IPS-15b (cell line): Measurements from ENCODE around the gene PRODH.
"Not testable (repeated sequence)": the region's sequence is repeated elsewhere in the genome, so short reads cannot be mapped to it uniquely, and the experiment has no call there.

Experiments used
- H3K27me3 ChIP-seq: one replicate; pipeline ENCODE4 v1.6.1; 2013; ENCODE audit warnings: low read length; ENCODE audit not compliant: control insufficient read depth, insufficient read depth
- H3K36me3 ChIP-seq: one replicate; pipeline ENCODE4 v1.6.1; 2013; ENCODE audit warnings: low read length; ENCODE audit not compliant: control insufficient read depth, insufficient read depth
- H3K4me1 ChIP-seq: one replicate; pipeline ENCODE4 v1.6.1; 2013; ENCODE audit warnings: mild to moderate bottlenecking, low read length; ENCODE audit not compliant: control insufficient read depth, insufficient read depth
- H3K4me3 ChIP-seq: one replicate; pipeline ENCODE4 v1.5.1; 2013; ENCODE audit warnings: low read depth, low read length
- H3K9ac ChIP-seq: one replicate; pipeline ENCODE4 v1.6.1; 2013; ENCODE audit warnings: low read depth, mild to moderate bottlenecking, low read length
- H3K9me3 ChIP-seq: one replicate; pipeline ENCODE4 v1.6.1; 2013; ENCODE audit warnings: mild to moderate bottlenecking, low read length; ENCODE audit not compliant: control insufficient read depth, insufficient read depth

PRODH gene

GRCh38 chr22:18938691-18939090, 2.6 kb upstream of the PRODH start:
- H3K27me3 ChIP-seq, H3K4me3 ChIP-seq, H3K36me3 ChIP-seq, H3K4me1 ChIP-seq, H3K9me3 ChIP-seq, H3K9ac ChIP-seq: not testable (repeated sequence)

DNA sequence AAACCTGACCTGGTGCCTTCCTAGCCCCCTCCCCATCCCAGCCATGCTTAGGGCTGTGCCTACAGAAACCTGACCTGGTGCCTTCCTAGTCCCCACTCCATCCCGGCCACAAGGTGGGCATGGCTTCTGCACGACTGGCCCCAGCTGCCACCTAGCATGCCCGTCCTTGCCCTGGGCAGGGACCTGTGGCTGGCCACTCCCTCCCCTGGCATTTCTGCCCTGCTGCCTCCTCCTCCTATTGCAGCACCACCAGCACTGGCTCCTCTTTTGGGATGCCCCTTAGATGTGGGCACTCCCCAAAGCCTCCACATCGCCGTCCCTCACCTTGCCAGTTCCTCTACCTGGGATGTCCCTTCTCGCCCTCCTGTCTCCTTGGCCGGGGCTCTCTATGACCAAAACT, 1.4 kb downstream of the PRODH start:
- not testable (repeated sequence) for H3K9me3 ChIP-seq, H3K36me3 ChIP-seq, H3K4me1 ChIP-seq, H3K4me3 ChIP-seq, H3K27me3 ChIP-seq, H3K9ac ChIP-seq

DNA sequence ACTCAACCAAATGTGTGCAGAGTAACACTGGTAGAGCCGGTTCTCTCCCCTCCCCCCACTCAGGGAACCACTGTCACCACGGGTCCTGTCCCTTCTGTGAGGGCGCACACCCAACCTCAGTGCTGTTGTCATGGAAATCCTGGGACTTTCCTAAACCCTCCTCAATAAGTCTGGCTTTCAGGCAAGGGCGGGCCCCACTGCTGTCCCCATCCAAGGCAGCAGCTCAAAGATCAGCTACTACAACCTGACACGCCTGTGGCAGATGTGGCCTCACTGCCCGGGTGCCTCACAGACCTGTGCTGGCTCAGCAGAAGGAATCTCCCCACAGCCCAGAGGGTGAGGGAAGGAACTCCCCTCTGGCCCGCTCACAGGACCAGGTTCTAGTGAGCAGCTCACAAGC, 2.2 kb downstream of the PRODH start:
- no peaks in the 10 kb centered on the region for H3K27me3 ChIP-seq
- no peak overlapping the region for H3K9ac ChIP-seq
- H3K9me3 ChIP-seq, result no peaks in the 10 kb centered on the region
- H3K36me3 ChIP-seq, result no peaks in the 10 kb centered on the region
- H3K4me1 ChIP-seq, result no peaks in the 10 kb centered on the region
- H3K4me3 ChIP-seq, result no peak overlapping the region

GRCh38 chr22:18931905-18932652, 4.0 kb downstream of the PRODH start:
- H3K9ac ChIP-seq, result no peak overlapping the region
- H3K9me3 ChIP-seq, result no peaks in the 10 kb centered on the region
- H3K4me1 ChIP-seq, result no peaks in the 10 kb centered on the region
- H3K27me3 ChIP-seq, result no peaks in the 10 kb centered on the region
- no peak overlapping the region for H3K4me3 ChIP-seq
- H3K36me3 ChIP-seq, result no peaks in the 10 kb centered on the region

GRCh38 chr22:18929459-18929858, 6.6 kb downstream of the PRODH start:
- Histone ChIP-seq H3K9me3 (no peaks in the 10 kb centered on the region), H3K36me3 (no peaks in the 10 kb centered on the region), H3K27me3 (no peaks in the 10 kb centered on the region)

DNA sequence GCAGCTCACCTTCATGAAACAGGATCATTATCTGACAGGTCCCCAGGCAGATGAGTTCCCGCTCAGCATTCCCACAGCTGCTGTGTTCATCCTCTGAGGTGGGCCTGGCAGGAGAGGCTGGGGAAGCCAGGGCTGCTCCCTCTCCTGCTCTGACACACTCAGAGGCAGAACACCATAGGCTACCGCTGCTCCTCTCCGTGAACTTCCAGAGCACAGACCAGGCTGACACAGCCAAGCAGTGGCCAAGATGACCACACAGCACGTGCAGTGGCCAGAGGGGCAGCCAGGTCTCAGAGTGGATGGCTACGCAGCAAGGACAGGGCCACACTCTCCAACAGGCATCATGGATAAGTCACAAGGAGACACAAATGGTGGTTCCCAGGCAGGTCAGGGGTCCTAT, 8.5 kb downstream of the PRODH start:
- Histone ChIP-seq H3K27me3 (no peaks in the 10 kb centered on the region), H3K9me3 (no peaks in the 10 kb centered on the region), H3K36me3 (no peaks in the 10 kb centered on the region), H3K4me1 (no peaks in the 10 kb centered on the region), H3K9ac (no peak overlapping the region), H3K4me3 (no peak overlapping the region)

More at GRCh38 chr22:18929459-18929858, 6.6 kb downstream of the PRODH start:
- Histone ChIP-seq H3K4me3 (no peak overlapping the region), H3K4me1 (no peaks in the 10 kb centered on the region), H3K9ac (no peak overlapping the region)

DNA sequence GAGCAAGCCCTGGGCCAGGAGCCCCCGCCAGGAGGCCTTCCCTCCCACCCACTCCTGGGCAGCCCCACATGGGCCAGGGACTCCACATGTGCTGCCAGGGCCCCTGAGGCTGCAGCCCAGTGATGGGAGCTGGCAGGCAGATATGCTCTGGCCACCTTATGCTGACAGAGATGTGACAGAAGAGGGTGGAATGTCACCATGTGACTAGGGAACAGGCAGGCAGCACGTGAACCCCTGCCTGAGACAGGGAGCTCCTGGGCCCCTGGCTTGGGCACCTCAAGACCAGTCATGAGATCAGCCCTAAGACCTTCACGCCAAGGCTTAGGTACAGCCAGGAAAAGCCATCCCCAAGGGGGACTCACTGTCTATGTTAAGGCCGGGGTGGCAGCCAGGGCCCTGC, 9.1 kb downstream of the PRODH start:
- Histone ChIP-seq H3K9ac (no peak overlapping the region), H3K4me1 (no peaks in the 10 kb centered on the region), H3K4me3 (no peak overlapping the region), H3K27me3 (no peaks in the 10 kb centered on the region), H3K36me3 (no peaks in the 10 kb centered on the region), H3K9me3 (no peaks in the 10 kb centered on the region)

- Histone ChIP-seq H3K4me3 (no peak overlapping the region), H3K9ac (no peak overlapping the region), H3K4me1 (no peaks in the 10 kb centered on the region), H3K9me3 (no peaks in the 10 kb centered on the region), H3K27me3 (no peaks in the 10 kb centered on the region), H3K36me3 (no peaks in the 10 kb centered on the region)
Measured at GRCh38 chr22:18925368-18926064, 10.6 kb downstream of the PRODH start.

DNA sequence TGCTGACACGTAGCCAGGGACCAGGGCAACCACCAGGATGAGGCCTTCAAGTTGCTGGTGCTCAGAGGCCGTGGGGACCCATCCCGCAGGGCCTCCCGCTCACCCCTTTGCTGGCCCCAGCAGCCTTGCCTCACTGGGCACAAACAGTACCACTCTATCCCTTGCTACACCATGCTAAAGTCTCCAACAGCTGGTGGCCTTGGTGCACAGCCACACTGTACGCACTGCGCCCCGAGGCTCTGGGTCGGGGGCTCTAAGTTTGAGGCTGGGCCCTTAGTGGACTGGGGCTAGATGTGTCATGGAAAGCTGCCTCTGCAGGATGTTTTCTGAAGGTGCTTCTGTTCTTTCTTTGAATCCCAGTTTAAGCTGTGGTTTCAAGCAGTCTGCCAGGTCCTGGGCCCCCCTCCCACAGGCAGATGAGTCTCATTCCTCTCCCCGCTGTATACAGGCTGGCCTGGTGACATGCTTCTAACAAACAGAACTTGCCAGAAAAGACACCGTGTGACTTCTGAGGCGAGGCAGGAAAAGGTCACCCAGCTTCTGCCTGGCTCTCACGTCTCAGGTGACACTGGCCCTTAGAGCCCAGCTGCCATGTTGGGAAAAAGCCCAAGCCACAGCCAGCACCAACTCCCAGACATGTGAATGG, 15.7 kb downstream of the PRODH start:
- H3K9ac ChIP-seq, H3K9me3 ChIP-seq, H3K4me1 ChIP-seq, H3K4me3 ChIP-seq, H3K27me3 ChIP-seq, H3K36me3 ChIP-seq: not testable (repeated sequence)

DNA sequence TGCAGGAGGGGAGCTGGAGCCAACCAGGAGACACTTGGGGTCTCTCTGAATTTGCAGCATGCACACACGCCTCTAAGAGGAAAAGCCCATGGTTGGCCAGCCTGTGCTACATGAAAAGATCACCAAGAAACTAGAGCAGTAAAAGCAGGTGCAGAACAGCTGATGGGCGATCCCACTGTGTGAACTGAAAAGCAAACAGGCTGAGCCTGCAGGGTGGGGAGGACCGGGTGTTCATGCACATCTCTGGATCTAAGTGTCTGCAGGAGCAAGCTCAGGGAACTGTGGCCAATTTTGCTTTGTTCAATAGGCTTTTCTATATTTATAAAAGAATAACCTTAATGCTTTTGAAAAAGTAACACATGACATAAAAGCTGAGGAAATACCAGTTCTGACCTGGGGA, 18.3 kb downstream of the PRODH start:
- H3K9ac ChIP-seq, H3K36me3 ChIP-seq, H3K27me3 ChIP-seq, H3K4me1 ChIP-seq, H3K4me3 ChIP-seq, H3K9me3 ChIP-seq: not testable (repeated sequence)

DNA sequence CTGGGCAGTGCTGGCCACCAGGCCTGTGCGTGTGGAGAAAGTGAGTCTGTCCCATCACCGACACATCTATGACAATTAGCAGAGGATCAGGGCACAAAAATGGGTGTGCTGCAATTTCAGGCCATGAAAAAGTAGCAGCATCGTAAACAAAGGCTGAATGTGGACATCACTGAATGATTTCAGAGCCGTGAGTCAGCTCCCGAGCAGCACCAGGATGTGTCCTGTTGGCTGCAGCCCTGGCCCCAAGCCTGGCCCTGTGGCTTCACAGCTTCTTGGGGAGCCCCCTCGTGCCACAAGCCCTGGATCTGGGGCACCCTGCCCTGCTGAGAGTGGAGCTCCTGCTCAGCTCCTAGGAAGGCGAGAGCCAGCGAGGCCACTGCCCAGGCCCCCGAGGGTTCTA, 20.5 kb downstream of the PRODH start:
- not testable (repeated sequence) for H3K9ac ChIP-seq, H3K36me3 ChIP-seq, H3K4me1 ChIP-seq

DNA sequence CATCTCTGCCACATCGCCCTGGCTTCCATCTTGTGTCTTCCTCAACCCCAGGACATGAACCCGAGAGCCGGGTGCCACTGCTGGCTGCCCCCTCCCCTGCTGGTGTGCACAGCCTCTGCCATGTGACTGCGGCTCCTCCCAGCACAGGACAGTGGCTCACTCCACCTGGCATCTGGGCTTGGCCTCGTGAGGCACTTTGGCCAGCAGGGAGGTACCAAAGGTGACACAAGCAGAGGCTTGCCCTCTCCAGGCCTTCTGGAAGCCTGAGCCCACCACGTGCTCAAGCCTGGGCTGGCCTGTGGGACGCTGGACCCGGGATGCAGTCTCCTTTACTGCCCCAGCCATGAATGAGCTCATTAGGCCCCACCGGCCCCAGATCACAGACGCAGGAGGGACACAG, 21.5 kb downstream of the PRODH start:
- not testable (repeated sequence) for H3K9me3 ChIP-seq, H3K36me3 ChIP-seq, H3K4me3 ChIP-seq, H3K27me3 ChIP-seq, H3K4me1 ChIP-seq, H3K9ac ChIP-seq

More for the DNA sequence above, 20.5 kb downstream of the PRODH start:
- H3K27me3 ChIP-seq, H3K9me3 ChIP-seq, H3K4me3 ChIP-seq: not testable (repeated sequence)
